LNCAP (cell line): ENCODE results near the gene ZG16.

ENCODE experiments used
- CTCF ChIP-seq: fragments of 450-650 bp; IDR thresholded peaks from 2 replicates; pipeline ENCODE4 v1.5.1; 2017; ENCODE audit warnings: mild to moderate bottlenecking

Gene ZG16

GRCh38 chr16:29738514-29738913 is 39.5 kb upstream of the ZG16 start:
- TF ChIP-seq CTCF, result no peak

GRCh38 chr16:29742683-29743275 is 35.3 kb upstream of the ZG16 start:
- TF ChIP-seq CTCF, result no peak

GRCh38 chr16:29743475-29743826 is 34.6 kb upstream of the ZG16 start:
- TF ChIP-seq CTCF, result no peak

GRCh38 chr16:29743827-29744531 is 34.1 kb upstream of the ZG16 start:
- TF ChIP-seq CTCF, result no peak

GRCh38 chr16:29744541-29745101 is 33.4 kb upstream of the ZG16 start:
- no peak for TF ChIP-seq CTCF

GRCh38 chr16:29745121-29745852 is 32.8 kb upstream of the ZG16 start:
- TF ChIP-seq CTCF, result no peak

GRCh38 chr16:29745853-29746345 is 32.2 kb upstream of the ZG16 start, which contains the start of gene C16orf54:
Gene C16orf54, minus strand, starts transcription at chr16:29745990. Its CDS starts 1,039 bp downstream, at chr16:29744951.
- no peak for TF ChIP-seq CTCF
